Endothelial cell of umbilical vein (primary cell): ENCODE data around the gene B9D1.

Source experiments
- CTCF ChIP-seq, 2 donors: IDR thresholded peaks; 1 replicate in 1 of 2; 2 replicates in 1 of 2; pipeline ENCODE4 v1.5.1; 2011; ENCODE audit warnings: low read length in 2 of 2, mild to moderate bottlenecking in 2 of 2, moderate library complexity in 2 of 2, control low read depth in 1 of 2, inconsistent platforms in 1 of 2, low read depth in 1 of 2; ENCODE audit not compliant: insufficient read depth in 1 of 2; ENCODE audit errors: extremely low read depth in 1 of 2
- EZH2 ChIP-seq: IDR thresholded peaks from 2 replicates; pipeline ENCODE4 v1.6.1; 2012; ENCODE audit warnings: borderline replicate concordance, low read depth, mild to moderate bottlenecking, moderate library complexity, low read length, inconsistent platforms; ENCODE audit not compliant: severe bottlenecking
- JUN ChIP-seq: IDR thresholded peaks from 2 replicates; pipeline ENCODE4 v1.6.1; 2011; ENCODE audit warnings: borderline replicate concordance, low read depth; ENCODE audit not compliant: insufficient read length, insufficient read depth
- MAX ChIP-seq: IDR thresholded peaks from 2 replicates; pipeline ENCODE4 v1.6.1; 2011; ENCODE audit not compliant: insufficient read depth, insufficient read length
- MYC ChIP-seq: IDR thresholded peaks from one replicate; pipeline ENCODE4 v1.6.1; 2011; ENCODE audit warnings: mild to moderate bottlenecking, low read depth, low read length
- POLR2A ChIP-seq: IDR thresholded peaks from 2 replicates; pipeline ENCODE4 v1.6.1; 2012; ENCODE audit warnings: low read depth, mild to moderate bottlenecking, control low read depth, low read length
- POLR2AphosphoS5 ChIP-seq: IDR thresholded peaks from 2 replicates; pipeline ENCODE4 v1.6.1; 2012; ENCODE audit warnings: low read depth, mild to moderate bottlenecking, control low read depth, low read length, moderate library complexity; ENCODE audit not compliant: insufficient read depth

GRCh38 chr17:19386974-19387920, 24.7 kb upstream of the B9D1 start, which contains the start of gene MFAP4:
- TF ChIP-seq CTCF (IDR thresholded peaks at IDR 0.05; ENCODE audit: extremely low read depth in 1 of 2, insufficient read depth in 1 of 2, low read depth in 1 of 2, low read length in 2 of 2) (no peak), POLR2A (no peak), MAX (no peak), EZH2 (peak; percentile 24), JUN (no peak), POLR2AphosphoS5 (no peak), MYC (no peak)
